Left lobe of liver (tissue), 2 donors: Measurements from ENCODE around the gene SIVA1. TPM values are rescaled to one million over a fixed set of nuclear protein-coding genes. Genes with fewer than 3 reads are reported as not detected.

Experiments
- ATAC-seq: fragments of 200-7000 bp; cut with Tn5 transposase; one replicate; pipeline ENCODE4 v1.9.1; 2020; ENCODE audit warnings: mild to moderate bottlenecking, moderate library complexity
- DNase-seq: peaks from one replicate; pipeline ENCODE4 v3.0.0-alpha.2; 2020; ENCODE audit warnings: low spot score
- total RNA-seq: library from RNA; stranded (reverse); gene quantifications from one replicate; pipeline ENCODE4 v1.2.1, GENCODE V29; 2021
- donor health status: DM: no; HTN: no; CAD: no; lungs with moderate emphysema.
- donor health status: DM: no; HTN: yes; CAD: no.

Gene SIVA1
- total RNA-seq, 1 donor from 2014 or later, result 50.3 TPM

- DNase-seq, result peak; percentile 70
- ATAC-seq, result peak; percentile 9
Observed at GRCh38 chr14:104732931-104733681, 19.8 kb upstream of the SIVA1 start.

GRCh38 chr14:104734051-104734587, 18.8 kb upstream of the SIVA1 start:
- no peak for ATAC-seq
- DNase-seq, result no peak

- DNase-seq, result no peak
- ATAC-seq, result no peak
Observed at GRCh38 chr14:104734601-104734990, 18.4 kb upstream of the SIVA1 start.

- ATAC-seq (peak; percentile 62), DNase-seq (peak; percentile 97)
Observed at GRCh38 chr14:104734991-104735779, 17.8 kb upstream of the SIVA1 start.

GRCh38 chr14:104735830-104736642, 16.9 kb upstream of the SIVA1 start:
- DNase-seq, result peak; percentile 99
- peak; percentile 64 for ATAC-seq

- ATAC-seq (no peak), DNase-seq (no peak)
Observed at GRCh38 chr14:104738375-104739019, 14.4 kb upstream of the SIVA1 start.

- DNase-seq, result no peak
- ATAC-seq, result no peak
Observed at GRCh38 chr14:104739026-104739425, 13.9 kb upstream of the SIVA1 start.

- ATAC-seq, result no peak
- DNase-seq, result no peak
Observed at GRCh38 chr14:104739546-104740516, 13.1 kb upstream of the SIVA1 start.

- no peak for ATAC-seq
- DNase-seq, result no peak
Observed at GRCh38 chr14:104741108-104741802, 11.7 kb upstream of the SIVA1 start.

GRCh38 chr14:104741803-104742251, 11.1 kb upstream of the SIVA1 start:
- ATAC-seq, result no peak
- no peak for DNase-seq

GRCh38 chr14:104742586-104743455, 10.1 kb upstream of the SIVA1 start:
- ATAC-seq (no peak), DNase-seq (no peak)

GRCh38 chr14:104743461-104744380, 9.2 kb upstream of the SIVA1 start:
- no peak for ATAC-seq
- DNase-seq, result no peak

GRCh38 chr14:104744484-104744883, 8.5 kb upstream of the SIVA1 start:
- ATAC-seq (no peak), DNase-seq (no peak)

GRCh38 chr14:104745431-104745830, 7.5 kb upstream of the SIVA1 start:
- ATAC-seq, result no peak
- no peak for DNase-seq

GRCh38 chr14:104746071-104746545, 6.8 kb upstream of the SIVA1 start:
- ATAC-seq, result no peak
- DNase-seq, result no peak

- peak; percentile 81 for DNase-seq
- peak; percentile 67 for ATAC-seq
Observed at GRCh38 chr14:104746934-104747481, 5.9 kb upstream of the SIVA1 start.
